ES-I3 (cell line): Measurements from ENCODE around the gene WDR54.

ENCODE experiments used
- H3K36me3 ChIP-seq: 2 replicates; pipeline ENCODE4 v1.6.1; 2013; ENCODE audit warnings: mild to moderate bottlenecking, low read length, control low read depth, moderate library complexity; ENCODE audit not compliant: insufficient read depth
- H3K4me1 ChIP-seq: 2 replicates; pipeline ENCODE4 v1.6.1; 2013; ENCODE audit warnings: mild to moderate bottlenecking, control low read depth, low read length; ENCODE audit not compliant: insufficient read depth
- H3K9ac ChIP-seq: 2 replicates; pipeline ENCODE4 v1.6.1; 2013; ENCODE audit warnings: low read depth, mild to moderate bottlenecking, low read length, moderate library complexity
- H3K9me3 ChIP-seq: 2 replicates; pipeline ENCODE4 v1.6.1; 2013; ENCODE audit warnings: mild to moderate bottlenecking, low read length, moderate library complexity; ENCODE audit not compliant: control insufficient read depth, insufficient read depth

The WDR54 gene

GRCh38 chr2:74427551-74427950 lies 6.0 kb downstream of the WDR54 start:
- peaks cover 20% of the 10 kb centered on the region for H3K36me3 ChIP-seq
- no peaks in the 10 kb centered on the region for H3K9me3 ChIP-seq
- H3K4me1 ChIP-seq = 0 out of 2 replicates have a peak, but pooled peaks cover 3% of the 10 kb centered on the region
- H3K9ac ChIP-seq = no peak overlapping the region

DNA sequence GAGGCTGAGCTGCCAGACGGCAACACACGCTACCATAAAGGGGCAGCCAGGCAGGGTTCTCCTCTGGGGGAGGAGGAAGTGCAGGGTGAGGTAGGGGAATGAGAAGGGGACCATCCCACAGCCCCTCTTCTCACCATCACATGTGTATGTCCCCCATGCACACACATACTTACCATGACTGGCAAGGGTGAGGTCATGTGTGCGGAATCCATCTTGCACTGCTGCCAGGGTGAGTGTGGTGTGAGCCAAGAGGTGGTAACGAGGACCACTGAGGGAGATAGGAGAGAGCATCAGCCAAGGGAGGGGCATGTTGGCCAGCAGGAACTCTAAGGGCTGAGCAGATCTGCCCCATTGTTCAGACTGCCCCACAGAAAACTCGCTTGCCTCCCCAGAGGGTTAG lies 7.1 kb downstream of the WDR54 start:
- H3K4me1 ChIP-seq = 0 out of 2 replicates have a peak, but pooled peaks cover 3% of the 10 kb centered on the region
- no peak overlapping the region for H3K9ac ChIP-seq
- peaks cover 20% of the 10 kb centered on the region for H3K36me3 ChIP-seq
- no peaks in the 10 kb centered on the region for H3K9me3 ChIP-seq

DNA sequence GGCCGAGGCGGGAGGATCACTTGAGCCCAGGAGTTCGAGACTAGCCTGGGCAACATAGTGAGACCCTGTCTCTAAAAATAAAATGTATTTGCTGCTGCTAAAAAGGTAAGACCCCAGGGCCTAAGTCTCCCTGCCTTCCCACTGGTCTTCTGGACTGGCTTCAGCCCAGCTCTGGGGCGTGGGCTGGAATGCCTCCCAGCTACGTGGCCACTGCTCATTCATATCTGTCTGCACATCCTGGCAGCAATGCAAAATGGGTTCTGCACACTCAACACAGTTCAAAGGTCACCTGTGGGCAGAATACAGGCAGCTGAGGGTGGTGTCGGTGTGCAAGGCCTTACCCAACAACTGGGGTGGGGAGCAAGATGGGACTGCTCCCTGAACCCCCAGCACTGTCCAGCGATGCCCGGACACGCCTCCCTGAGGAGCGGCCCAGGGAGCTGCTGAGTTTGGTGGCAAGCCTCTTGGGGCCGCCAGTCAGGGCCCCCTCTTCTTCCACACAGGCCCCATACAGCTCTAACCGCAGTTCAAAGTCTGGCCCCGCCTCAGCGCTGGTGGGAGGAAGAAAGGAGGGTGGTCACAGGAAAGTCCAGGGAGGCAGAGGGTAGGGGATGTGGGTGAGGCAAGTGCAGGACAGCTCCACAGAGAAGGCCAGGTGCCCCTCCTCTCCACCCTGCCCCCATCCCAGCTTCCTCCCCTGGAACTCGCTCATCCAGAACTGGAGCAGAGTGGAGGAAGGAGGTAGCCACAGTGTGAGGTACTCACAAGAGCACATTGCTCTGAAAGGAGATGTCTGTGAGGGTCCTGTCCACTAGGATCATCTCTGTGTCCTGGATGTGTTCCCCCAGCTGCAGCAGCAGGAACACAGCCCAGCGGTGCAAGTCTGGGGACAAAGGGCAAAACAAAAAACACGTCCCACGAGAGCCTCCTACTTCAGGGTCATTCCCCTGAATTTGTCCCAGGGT lies 8.2 kb downstream of the WDR54 start:
- H3K36me3 ChIP-seq = peaks cover 20% of the 10 kb centered on the region
- H3K4me1 ChIP-seq = 0 out of 2 replicates have a peak, but pooled peaks cover 3% of the 10 kb centered on the region
- no peaks in the 10 kb centered on the region for H3K9me3 ChIP-seq
- no peak overlapping the region for H3K9ac ChIP-seq

DNA sequence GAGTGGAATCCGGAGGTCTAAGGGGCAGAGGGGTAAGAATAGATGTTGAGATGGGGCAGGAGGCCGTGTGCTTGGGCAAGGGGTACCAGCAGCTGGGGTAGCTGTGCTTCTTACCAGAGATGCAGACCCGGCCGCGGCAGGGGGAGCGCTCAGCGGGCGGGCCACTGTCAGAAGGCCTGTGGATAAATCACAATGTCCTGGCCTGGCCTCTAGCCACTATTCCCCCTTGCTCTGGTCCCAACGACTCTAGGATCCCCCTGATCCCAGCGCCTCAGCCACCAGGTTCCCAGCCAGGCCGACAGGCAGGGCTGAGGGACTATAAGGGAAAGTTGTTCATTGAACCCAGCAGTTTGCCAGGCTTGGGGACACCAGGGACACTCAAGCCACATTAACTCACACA lies 9.0 kb downstream of the WDR54 start:
- Histone ChIP-seq H3K9me3 (no peaks in the 10 kb centered on the region), H3K4me1 (0 out of 2 replicates have a peak, but pooled peaks cover 3% of the 10 kb centered on the region), H3K36me3 (peaks cover 20% of the 10 kb centered on the region), H3K9ac (no peak overlapping the region)

GRCh38 chr2:74436111-74436805 lies 14.7 kb downstream of the WDR54 start:
- Histone ChIP-seq H3K4me1 (peaks cover 31% of the 10 kb centered on the region), H3K9me3 (no peaks in the 10 kb centered on the region), H3K36me3 (peaks cover 8% of the 10 kb centered on the region; the same call in 1 of the 2 replicates), H3K9ac (peak overlapping the region; percentile 14; the same call in 1 of the 2 replicates)

DNA sequence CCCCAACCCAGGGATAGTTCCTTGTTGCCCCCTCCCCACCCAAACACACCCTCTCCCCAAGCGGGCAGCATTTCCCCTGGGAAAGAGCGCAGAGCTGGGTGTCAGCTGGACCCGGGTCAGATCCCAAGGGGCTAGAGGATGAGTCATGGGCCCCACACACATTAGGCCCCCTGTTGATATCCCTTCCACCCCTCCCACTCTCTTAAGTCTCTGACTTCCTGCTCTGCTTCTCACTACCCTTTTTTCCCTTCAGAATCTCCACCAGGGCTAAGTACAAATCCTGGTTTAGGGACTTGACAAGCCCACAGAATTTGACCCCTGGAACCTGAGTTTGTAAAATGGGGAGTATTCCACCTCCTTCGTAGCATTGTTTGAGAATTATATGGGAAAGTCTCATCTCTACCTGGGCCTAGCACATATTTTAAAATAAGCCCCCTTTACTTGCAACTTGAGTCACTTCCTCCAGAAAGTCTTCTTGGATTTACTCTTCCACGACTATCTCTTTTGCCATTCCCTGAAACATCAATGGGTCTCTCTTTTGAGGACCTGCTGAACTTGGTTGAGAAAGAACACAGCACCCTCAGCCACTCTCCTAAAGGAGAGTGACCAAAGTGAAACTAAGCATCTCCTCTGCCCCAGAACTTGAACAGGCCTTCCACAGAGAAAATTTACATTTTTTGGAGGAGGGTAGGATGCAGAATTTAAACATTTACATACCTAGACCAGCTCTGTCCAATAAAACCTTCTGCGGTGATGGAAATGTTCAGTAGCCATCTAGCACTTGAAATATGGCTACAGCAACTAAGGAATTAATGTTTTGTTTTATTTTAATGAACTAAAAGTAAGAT lies 15.5 kb downstream of the WDR54 start:
- H3K9me3 ChIP-seq = no peaks in the 10 kb centered on the region
- peak overlapping the region; percentile 14; the same call in 1 of the 2 replicates for H3K9ac ChIP-seq
- 0 out of 2 replicates have a peak, but pooled peaks cover under 1% of the 10 kb centered on the region for H3K36me3 ChIP-seq
- peaks cover 31% of the 10 kb centered on the region for H3K4me1 ChIP-seq

- Histone ChIP-seq H3K9me3 (no peaks in the 10 kb centered on the region), H3K36me3 (no peaks in the 10 kb centered on the region), H3K9ac (no peak overlapping the region), H3K4me1 (peaks cover 31% of the 10 kb centered on the region)
Observed at GRCh38 chr2:74438248-74438647, 16.7 kb downstream of the WDR54 start.

DNA sequence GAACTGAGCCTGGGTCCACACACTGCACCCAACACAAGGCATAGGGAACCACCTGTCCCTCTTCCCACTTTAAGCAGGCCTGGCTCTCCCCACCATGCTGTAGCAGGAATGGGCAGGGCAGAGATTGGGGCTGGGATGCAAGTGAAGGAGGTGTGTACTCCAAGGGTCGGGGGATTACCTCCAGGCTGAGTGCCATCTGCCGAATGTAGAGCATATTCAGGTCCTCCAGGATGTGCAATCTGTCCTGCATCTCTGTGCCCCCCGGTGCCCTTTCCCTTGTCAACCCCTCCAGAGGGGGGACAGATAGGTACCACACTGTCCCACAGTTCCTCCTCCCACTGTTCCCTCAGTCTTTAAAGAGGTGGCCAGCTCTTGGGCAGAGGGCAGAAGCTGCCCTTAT lies 17.8 kb downstream of the WDR54 start:
- Histone ChIP-seq H3K9ac (peak overlapping the region; percentile 73), H3K36me3 (no peaks in the 10 kb centered on the region), H3K4me1 (peaks cover 36% of the 10 kb centered on the region), H3K9me3 (no peaks in the 10 kb centered on the region)

DNA sequence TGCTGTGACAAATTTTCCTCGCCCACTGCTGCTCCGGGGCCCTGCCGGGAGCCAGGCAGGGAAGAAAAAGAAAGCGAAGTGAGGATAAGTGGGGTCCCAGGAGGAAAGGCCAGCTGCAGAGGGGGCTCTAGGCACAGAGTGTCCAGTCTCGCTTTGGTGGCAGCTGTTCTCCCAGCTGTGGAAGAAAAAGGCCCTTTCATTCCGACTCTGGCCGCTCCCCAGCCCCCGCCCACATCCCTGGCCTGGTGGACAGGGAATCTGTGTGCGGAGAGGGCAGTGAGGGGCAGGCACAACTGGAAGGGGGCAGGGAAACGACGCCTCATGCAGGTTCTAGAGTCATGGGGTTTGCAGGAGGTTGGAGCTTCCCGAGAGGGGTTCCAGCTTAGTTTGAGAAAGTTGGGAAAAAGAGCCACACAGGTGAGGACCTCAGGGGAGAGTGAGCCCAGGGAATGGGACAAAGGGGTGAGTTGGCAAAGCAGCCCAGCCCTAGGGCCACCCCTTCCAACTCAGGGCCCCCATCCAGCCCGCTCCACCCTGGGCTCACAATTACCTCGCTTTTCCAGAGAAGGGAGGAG lies 18.4 kb downstream of the WDR54 start:
- H3K4me1 ChIP-seq = peaks cover 41% of the 10 kb centered on the region
- H3K9ac ChIP-seq = peak overlapping the region; percentile 73
- H3K9me3 ChIP-seq = no peaks in the 10 kb centered on the region
- no peaks in the 10 kb centered on the region for H3K36me3 ChIP-seq

DNA sequence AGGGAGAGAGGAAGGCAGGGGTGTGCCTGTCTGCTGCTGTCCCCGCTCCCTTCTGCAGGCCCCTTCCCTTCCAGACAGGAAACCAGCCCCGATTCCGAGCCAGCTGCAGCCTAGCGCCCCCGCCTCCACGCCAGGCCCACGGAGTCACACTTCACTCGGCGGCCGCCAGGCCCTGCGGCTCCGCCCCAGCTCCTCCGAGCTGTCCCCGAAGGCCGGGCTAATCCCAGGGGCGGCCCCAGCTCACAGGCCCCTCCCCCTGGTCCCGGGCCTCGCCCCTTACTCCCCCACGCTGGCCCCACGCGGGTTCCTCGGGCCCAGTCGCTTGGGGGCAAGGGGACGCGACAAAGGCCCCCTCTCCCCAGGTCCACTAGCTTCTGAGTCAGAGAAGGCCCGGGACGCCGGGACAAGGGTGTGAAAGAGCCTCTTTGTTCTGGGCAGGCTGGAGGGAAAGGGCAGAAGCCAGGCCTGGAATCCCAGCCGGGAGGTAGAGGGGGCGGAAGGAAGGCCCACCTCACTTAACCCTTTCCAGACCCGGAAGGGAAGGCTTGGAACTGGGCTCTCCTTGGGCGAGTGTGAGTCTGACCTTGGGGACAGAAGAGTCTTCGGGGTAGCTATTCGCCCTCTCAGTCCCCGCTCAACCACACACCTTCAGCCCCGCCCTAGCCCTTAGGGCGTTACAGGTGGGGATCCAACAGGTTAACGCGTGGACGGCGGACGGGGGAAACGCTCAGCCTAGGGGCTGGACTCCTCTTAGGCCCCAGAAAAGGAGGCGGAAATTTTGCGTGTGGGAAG lies 19.0 kb downstream of the WDR54 start:
- Histone ChIP-seq H3K36me3 (no peaks in the 10 kb centered on the region), H3K9ac (peak overlapping the region; percentile 73), H3K4me1 (peaks cover 41% of the 10 kb centered on the region), H3K9me3 (no peaks in the 10 kb centered on the region)

GRCh38 chr2:74441170-74441689 lies 19.7 kb downstream of the WDR54 start:
- Histone ChIP-seq H3K9ac (peak overlapping the region; percentile 73), H3K4me1 (peaks cover 41% of the 10 kb centered on the region), H3K36me3 (no peaks in the 10 kb centered on the region), H3K9me3 (no peaks in the 10 kb centered on the region)

GRCh38 chr2:74441690-74442482 lies 20.4 kb downstream of the WDR54 start, which contains the start of gene RTKN:
RTKN (minus strand) TSS chr2:74441937; CDS start chr2:74441816, 121 bp downstream.
- peaks cover 39% of the 10 kb centered on the region for H3K4me1 ChIP-seq
- no peaks in the 10 kb centered on the region for H3K36me3 ChIP-seq
- peak within 1 kb of the TSS; percentile 73 for H3K9ac ChIP-seq
- no peaks in the 10 kb centered on the region for H3K9me3 ChIP-seq
